HAP-1 (cell line): ENCODE data around the gene ZBTB5.
A peak's percentile ranks its signal among the peaks of the same experiment; 100 is the strongest.
"Not testable (repeated sequence)": the region's sequence is repeated elsewhere in the genome, so short reads cannot be mapped to it uniquely, and the experiment has no call there.

Experiments used
- DNase-seq, 2 experiments: peaks; one replicate each; pipeline ENCODE4 v3.0.0-alpha.2; 2016 to 2020; ENCODE audit warnings: low spot score in 2 of 2
- H3K27me3 ChIP-seq: fragments of 250-450 bp; sonication (Bioruptor Pico); 2 replicates; pipeline ENCODE4 v1.5.1; 2020; ENCODE audit warnings: low read depth, mild to moderate bottlenecking, moderate library complexity
- H3K36me3 ChIP-seq: fragments of 250-450 bp; sonication (Bioruptor Pico); replicated peaks from 2 replicates; pipeline ENCODE4 v1.5.1; 2020; ENCODE audit warnings: mild to moderate bottlenecking
- H3K4me1 ChIP-seq: fragments of 250-450 bp; sonication (Bioruptor Pico); 2 replicates; pipeline ENCODE4 v1.5.1; 2020; ENCODE audit warnings: mild to moderate bottlenecking
- H3K4me3 ChIP-seq: fragments of 250-450 bp; sonication (Bioruptor Pico); 2 replicates; pipeline ENCODE4 v1.5.1; 2020; ENCODE audit warnings: mild to moderate bottlenecking, moderate library complexity
- H3K9me3 ChIP-seq: fragments of 250-450 bp; sonication (Bioruptor Pico); 2 replicates; pipeline ENCODE4 v1.5.1; 2020; ENCODE audit warnings: mild to moderate bottlenecking, moderate library complexity
- in situ Hi-C: fragments of 300-500 bp; cut with MboI; formaldehyde crosslinking; loops from 3 replicates; pipeline ENCODE4 v1.14.3; 2020; ENCODE audit warnings: low sequenced_read_pairs, inconsistent platforms, mixed read lengths

The ZBTB5 gene

GRCh38 chr9:37407468-37407867, 57.8 kb downstream of the ZBTB5 start:
- in situ Hi-C loops = no loop called here
- no peaks in the 10 kb centered on the region for H3K4me1 ChIP-seq
- no peak for DNase-seq
- no peak overlapping the region for H3K4me3 ChIP-seq
- no peaks in the 10 kb centered on the region for H3K9me3 ChIP-seq
- H3K36me3 ChIP-seq = no peaks in the 10 kb centered on the region
- H3K27me3 ChIP-seq = no peaks in the 10 kb centered on the region

GRCh38 chr9:37406603-37407401, 58.4 kb downstream of the ZBTB5 start:
- Histone ChIP-seq H3K27me3 (no peaks in the 10 kb centered on the region), H3K36me3 (no peaks in the 10 kb centered on the region), H3K9me3 (no peaks in the 10 kb centered on the region), H3K4me1 (no peaks in the 10 kb centered on the region), H3K4me3 (no peak overlapping the region)
- DNase-seq = no peak
- in situ Hi-C loops = no loop called here

GRCh38 chr9:37405764-37406380, 59.4 kb downstream of the ZBTB5 start:
- Histone ChIP-seq H3K9me3 (no peaks in the 10 kb centered on the region), H3K4me3 (no peak overlapping the region), H3K27me3 (no peaks in the 10 kb centered on the region), H3K4me1 (no peaks in the 10 kb centered on the region), H3K36me3 (no peaks in the 10 kb centered on the region)
- DNase-seq = no peak
- in situ Hi-C loops = no loop called here

GRCh38 chr9:37405350-37405749, 59.9 kb downstream of the ZBTB5 start:
- in situ Hi-C loops = no loop called here
- Histone ChIP-seq H3K27me3 (no peaks in the 10 kb centered on the region), H3K4me1 (no peaks in the 10 kb centered on the region), H3K4me3 (no peak overlapping the region), H3K36me3 (no peaks in the 10 kb centered on the region), H3K9me3 (no peaks in the 10 kb centered on the region)
- DNase-seq = no peak

- DNase-seq = no peak
- H3K27me3 ChIP-seq = no peaks in the 10 kb centered on the region
- H3K4me3 ChIP-seq = no peak overlapping the region
- in situ Hi-C loops = no loop called here
- H3K9me3 ChIP-seq = no peaks in the 10 kb centered on the region
- H3K4me1 ChIP-seq = no peaks in the 10 kb centered on the region
- H3K36me3 ChIP-seq = no peaks in the 10 kb centered on the region
Observed at GRCh38 chr9:37404590-37404989, 60.7 kb downstream of the ZBTB5 start.

- no peaks in the 10 kb centered on the region for H3K27me3 ChIP-seq
- no peak for DNase-seq
- no peak overlapping the region for H3K4me3 ChIP-seq
- in situ Hi-C loops = no loop called here
- H3K36me3 ChIP-seq = no peaks in the 10 kb centered on the region
- H3K4me1 ChIP-seq = no peaks in the 10 kb centered on the region
- H3K9me3 ChIP-seq = no peaks in the 10 kb centered on the region; the same call in 1 of the 2 replicates
Observed at GRCh38 chr9:37399336-37399735, 65.9 kb downstream of the ZBTB5 start.

GRCh38 chr9:37398464-37399025, 66.7 kb downstream of the ZBTB5 start:
- H3K4me1 ChIP-seq = no peaks in the 10 kb centered on the region
- no peaks in the 10 kb centered on the region for H3K36me3 ChIP-seq
- in situ Hi-C loops = no loop called here
- no peaks in the 10 kb centered on the region; the same call in 1 of the 2 replicates for H3K9me3 ChIP-seq
- H3K4me3 ChIP-seq = no peak overlapping the region
- no peaks in the 10 kb centered on the region for H3K27me3 ChIP-seq
- DNase-seq = no peak

GRCh38 chr9:37397948-37398347, 67.3 kb downstream of the ZBTB5 start:
- H3K4me1 ChIP-seq, H3K9me3 ChIP-seq, H3K27me3 ChIP-seq, H3K36me3 ChIP-seq, DNase-seq, in situ Hi-C loops, H3K4me3 ChIP-seq: not testable (repeated sequence)

GRCh38 chr9:37395663-37396062, 69.6 kb downstream of the ZBTB5 start:
- in situ Hi-C loops = no loop called here
- Histone ChIP-seq H3K9me3 (no peaks in the 10 kb centered on the region; the same call in 1 of the 2 replicates), H3K36me3 (no peaks in the 10 kb centered on the region), H3K4me3 (no peak overlapping the region), H3K27me3 (no peaks in the 10 kb centered on the region), H3K4me1 (no peaks in the 10 kb centered on the region)
- DNase-seq = no peak

GRCh38 chr9:37395229-37395628, 70.0 kb downstream of the ZBTB5 start:
- Histone ChIP-seq H3K4me1 (no peaks in the 10 kb centered on the region), H3K27me3 (no peaks in the 10 kb centered on the region), H3K36me3 (no peaks in the 10 kb centered on the region), H3K9me3 (no peaks in the 10 kb centered on the region; the same call in 1 of the 2 replicates), H3K4me3 (no peak overlapping the region)
- in situ Hi-C loops = no loop called here
- DNase-seq = no peak

GRCh38 chr9:37392272-37392671, 73.0 kb downstream of the ZBTB5 start:
- Histone ChIP-seq H3K36me3 (no peaks in the 10 kb centered on the region), H3K9me3 (no peaks in the 10 kb centered on the region), H3K4me1 (no peaks in the 10 kb centered on the region), H3K4me3 (no peak overlapping the region), H3K27me3 (no peaks in the 10 kb centered on the region)
- DNase-seq = peak in 1 of 2 experiments; percentile 44
- in situ Hi-C loops = no loop called here

GRCh38 chr9:37390759-37391158, 74.5 kb downstream of the ZBTB5 start:
- Histone ChIP-seq H3K4me3 (no peak overlapping the region), H3K4me1 (no peaks in the 10 kb centered on the region), H3K27me3 (no peaks in the 10 kb centered on the region), H3K9me3 (no peaks in the 10 kb centered on the region), H3K36me3 (no peaks in the 10 kb centered on the region)
- peak; percentile 33 to 67 for DNase-seq
- in situ Hi-C loops = no loop called here
